CD4-positive, alpha-beta T cell (primary cell): ENCODE measurements around the gene OTOP2. TPM values are rescaled to one million over a fixed set of nuclear protein-coding genes. Genes with fewer than 3 reads are reported as not detected.
A peak's percentile ranks its signal among the peaks of the same experiment; 100 is the strongest.

ENCODE experiments used
- ATAC-seq: fragments of 200-7000 bp; cut with Tn5 transposase; one replicate; pipeline ENCODE4 v1.10.0; 2022; ENCODE audit warnings: mild to moderate bottlenecking; ENCODE audit not compliant: poor library complexity
- CTCF ChIA-PET: fragments of 350-600 bp; sonication (Branson Sonifier 250); formaldehyde crosslinking; loops from one replicate; lab custom pipeline; 2021; ENCODE audit warnings: antibody characterized with exemption, inconsistent platforms; lab: Charles Lee
- POLR2A ChIA-PET: fragments of 350-600 bp; sonication (Branson Sonifier 250); formaldehyde crosslinking; loops from one replicate; lab custom pipeline; 2021; ENCODE audit warnings: antibody characterized with exemption, inconsistent platforms; lab: Charles Lee
- DNase-seq, 14 experiments: peaks; one replicate each; pipeline ENCODE4 v3.0.0-alpha.2; 2013 to 2020; ENCODE audit warnings: mixed read lengths in 2 of 14
- H3K27ac ChIP-seq, 2 donors: one replicate each; pipeline versions ENCODE4 v1.5.1 to v1.7.0; 2013; ENCODE audit warnings: low read length in 2 of 2, low read depth in 1 of 2, mild to moderate bottlenecking in 1 of 2
- H3K27me3 ChIP-seq, 2 experiments: 1 replicate in 1 of 2; 2 replicates in 1 of 2; pipeline versions ENCODE4 v1.6.1 to v1.7.0; 2013; ENCODE audit warnings: low read length in 2 of 2, control low read depth in 1 of 2, mild to moderate bottlenecking in 1 of 2, moderate library complexity in 1 of 2; ENCODE audit not compliant: insufficient read depth in 2 of 2, control insufficient read depth in 1 of 2
- H3K36me3 ChIP-seq: one replicate; pipeline ENCODE4 v1.6.1; 2013; ENCODE audit warnings: low read length, control low read depth; ENCODE audit not compliant: insufficient read depth
- H3K4me1 ChIP-seq: one replicate; pipeline ENCODE4 v1.6.1; 2013; ENCODE audit warnings: low read length, control low read depth; ENCODE audit not compliant: insufficient read depth
- H3K4me3 ChIP-seq: one replicate; pipeline ENCODE4 v1.5.1; 2013; ENCODE audit warnings: mild to moderate bottlenecking, low read length, moderate library complexity
- H3K9me3 ChIP-seq, 2 experiments: 1 replicate in 1 of 2; 2 replicates in 1 of 2; pipeline versions ENCODE4 v1.6.1 to v1.7.0; 2013; ENCODE audit warnings: low read length in 2 of 2, mild to moderate bottlenecking in 2 of 2, control low read depth in 1 of 2, moderate library complexity in 1 of 2; ENCODE audit not compliant: control insufficient read depth in 1 of 2, insufficient read depth in 1 of 2
- H3K27ac Mint-ChIP-seq: one replicate; pipeline ENCODE4 v1.8.0; 2020; ENCODE audit warnings: mixed read lengths
- H3K27me3 Mint-ChIP-seq: one replicate; pipeline ENCODE4 v1.8.0; 2021; ENCODE audit warnings: mixed read lengths
- H3K36me3 Mint-ChIP-seq: one replicate; pipeline ENCODE4 v1.8.0; 2021; ENCODE audit warnings: low read depth, mixed read lengths
- H3K4me1 Mint-ChIP-seq: one replicate; pipeline ENCODE4 v1.8.0; 2021; ENCODE audit warnings: low read depth, mixed read lengths
- H3K4me3 Mint-ChIP-seq: one replicate; pipeline ENCODE4 v1.8.0; 2020; ENCODE audit warnings: mild to moderate bottlenecking, mixed read lengths
- H3K9me3 Mint-ChIP-seq: one replicate; pipeline ENCODE4 v1.8.0; 2020; ENCODE audit warnings: mixed read lengths
- intact Hi-C, 2 experiments: fragments of 100-400 bp; cut with DNase I in 1 of 2; cut with micrococcal nuclease in 1 of 2; formaldehyde crosslinking; loops; one replicate each; pipeline versions ENCODE4 v1.15.1 to v1.9.0; 2023 to 2025; cut with DNase I, micrococcal nuclease
- total RNA-seq, 174 experiments: library from RNA in 2 of 174; stranded (reverse) in 2 of 174; gene quantifications; one replicate each; pipeline ENCODE4 v1.2.3 and lab custom pipeline; 2021 to 2026
- TF ChIP-seq, protein P1 (sequence below): fragments of 200-600 bp; IDR thresholded peaks from one replicate; pipeline ENCODE4 v1.8.0; 2022; ENCODE audit warnings: antibody characterized with exemption, mild to moderate bottlenecking

The OTOP2 gene
- total RNA-seq, 2 experiments from 2014 or later, result not detected

GRCh38 chr17:74875155-74875976, 48.7 kb upstream of the OTOP2 start:
- no peaks in the 10 kb centered on the region for H3K27me3 ChIP-seq
- H3K4me1 ChIP-seq, result peaks cover 25% of the 10 kb centered on the region
- no peak for ATAC-seq
- Mint-ChIP-seq H3K27ac (no peak overlapping the region), H3K4me3 (peak overlapping the region; percentile 4), H3K36me3 (peaks cover 5% of the 10 kb centered on the region), H3K27me3 (no peaks in the 10 kb centered on the region), H3K4me1 (peaks cover 24% of the 10 kb centered on the region), H3K9me3 (no peaks in the 10 kb centered on the region)
- no peak for DNase-seq
- no peak overlapping the region for H3K4me3 ChIP-seq
- TF ChIP-seq, protein P1, sequence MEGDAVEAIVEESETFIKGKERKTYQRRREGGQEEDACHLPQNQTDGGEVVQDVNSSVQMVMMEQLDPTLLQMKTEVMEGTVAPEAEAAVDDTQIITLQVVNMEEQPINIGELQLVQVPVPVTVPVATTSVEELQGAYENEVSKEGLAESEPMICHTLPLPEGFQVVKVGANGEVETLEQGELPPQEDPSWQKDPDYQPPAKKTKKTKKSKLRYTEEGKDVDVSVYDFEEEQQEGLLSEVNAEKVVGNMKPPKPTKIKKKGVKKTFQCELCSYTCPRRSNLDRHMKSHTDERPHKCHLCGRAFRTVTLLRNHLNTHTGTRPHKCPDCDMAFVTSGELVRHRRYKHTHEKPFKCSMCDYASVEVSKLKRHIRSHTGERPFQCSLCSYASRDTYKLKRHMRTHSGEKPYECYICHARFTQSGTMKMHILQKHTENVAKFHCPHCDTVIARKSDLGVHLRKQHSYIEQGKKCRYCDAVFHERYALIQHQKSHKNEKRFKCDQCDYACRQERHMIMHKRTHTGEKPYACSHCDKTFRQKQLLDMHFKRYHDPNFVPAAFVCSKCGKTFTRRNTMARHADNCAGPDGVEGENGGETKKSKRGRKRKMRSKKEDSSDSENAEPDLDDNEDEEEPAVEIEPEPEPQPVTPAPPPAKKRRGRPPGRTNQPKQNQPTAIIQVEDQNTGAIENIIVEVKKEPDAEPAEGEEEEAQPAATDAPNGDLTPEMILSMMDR, result no peak
- ChIA-PET POLR2A (no interaction called here), CTCF (no interaction called here)
- H3K36me3 ChIP-seq, result no peaks in the 10 kb centered on the region
- intact Hi-C loops, result loop anchor here in 1 of 2 experiments (5.0 kb wide), 1 partner anchor 792 kb away; the partner anchor contains the start of genes RECQL5 and SAP30BP
- no peak overlapping the region for H3K27ac ChIP-seq
- H3K9me3 ChIP-seq, result no peaks in the 10 kb centered on the region

DNA sequence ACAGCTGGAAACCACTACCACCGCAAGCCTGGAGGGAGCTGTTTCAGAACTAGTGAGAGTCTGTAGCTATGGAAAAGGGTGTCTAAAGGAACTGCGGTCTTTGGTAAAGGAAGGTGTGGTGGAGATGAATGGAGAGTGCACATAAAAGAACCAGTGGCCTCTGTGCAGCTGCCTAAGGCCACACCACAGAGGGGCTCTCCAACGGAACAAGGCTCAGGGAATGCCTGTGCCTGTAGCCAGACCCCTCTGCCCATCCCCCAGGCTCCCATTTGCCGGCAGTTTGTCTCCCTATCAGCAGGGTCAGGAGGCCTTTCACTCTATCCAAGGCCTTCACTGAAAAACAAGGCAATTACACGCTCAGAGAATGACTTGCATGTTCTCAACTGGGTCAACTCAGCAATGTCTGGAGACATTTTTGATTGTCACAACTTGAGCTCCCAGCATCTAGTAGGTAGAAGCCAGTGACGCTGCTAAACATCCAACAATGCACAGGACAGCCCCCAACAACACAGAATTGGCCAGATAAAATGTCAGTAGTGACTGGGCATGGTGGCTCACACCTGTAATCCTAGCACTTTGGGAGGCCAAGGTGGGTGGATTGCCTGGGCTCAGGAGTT, 48.0 kb upstream of the OTOP2 start:
- TF ChIP-seq, protein P1, result no peak
- intact Hi-C loops, result loop anchor here in 1 of 2 experiments (5.0 kb wide), 1 partner anchor 791 kb away; the partner anchor contains the start of genes RECQL5 and SAP30BP
- ATAC-seq (no peak), DNase-seq (no peak)
- no peak overlapping the region for H3K27ac ChIP-seq
- peak overlapping the region; percentile 4 for H3K4me3 Mint-ChIP-seq
- no peaks in the 10 kb centered on the region for H3K9me3 Mint-ChIP-seq
- H3K4me1 ChIP-seq, result peaks cover 25% of the 10 kb centered on the region
- no peak overlapping the region for H3K4me3 ChIP-seq
- no peaks in the 10 kb centered on the region for H3K9me3 ChIP-seq
- no peaks in the 10 kb centered on the region for H3K36me3 ChIP-seq
- no peaks in the 10 kb centered on the region for H3K27me3 ChIP-seq
- no peak overlapping the region for H3K27ac Mint-ChIP-seq
- H3K27me3 Mint-ChIP-seq, result no peaks in the 10 kb centered on the region
- peaks cover 5% of the 10 kb centered on the region for H3K36me3 Mint-ChIP-seq
- peaks cover 23% of the 10 kb centered on the region for H3K4me1 Mint-ChIP-seq
- ChIA-PET POLR2A (no interaction called here), CTCF (no interaction called here)

GRCh38 chr17:74877592-74878548, 46.2 kb upstream of the OTOP2 start:
- intact Hi-C loops, result loop anchor here in 1 of 2 experiments (5.0 kb wide), 1 partner anchor 789 kb away; the partner anchor contains the start of genes RECQL5 and SAP30BP
- ATAC-seq, result no peak
- POLR2A ChIA-PET, result no interaction called here

More at GRCh38 chr17:74877592-74878548, 46.2 kb upstream of the OTOP2 start:
- Mint-ChIP-seq H3K27me3 (no peaks in the 10 kb centered on the region), H3K4me1 (peaks cover 11% of the 10 kb centered on the region), H3K9me3 (no peaks in the 10 kb centered on the region), H3K4me3 (no peak overlapping the region), H3K27ac (no peak overlapping the region), H3K36me3 (peaks cover 5% of the 10 kb centered on the region)
- CTCF ChIA-PET, result no interaction called here
- peak in 1 of 14 experiments; percentile 21 for DNase-seq
- Histone ChIP-seq H3K36me3 (no peaks in the 10 kb centered on the region), H3K9me3 (no peaks in the 10 kb centered on the region), H3K27ac (no peak overlapping the region), H3K27me3 (no peaks in the 10 kb centered on the region), H3K4me1 (peaks cover 11% of the 10 kb centered on the region), H3K4me3 (no peak overlapping the region)
- TF ChIP-seq, protein P1, result no peak
